GM18873 (cell line): ENCODE measurements around the gene PPP1R10.
A peak's percentile ranks its signal among the peaks of the same experiment; 100 is the strongest.

Experiments used
- ATAC-seq: cut with Tn5 transposase; IDR thresholded peaks from one replicate; pipeline ENCODE4 v1.9.1; 2021; ENCODE audit warnings: mild to moderate bottlenecking, moderate library complexity, moderate number of reproducible peaks; ENCODE audit not compliant: unreplicated experiment, low FRiP score

Gene PPP1R10

GRCh38 chr6:30625511-30625910 is 8.5 kb upstream of the PPP1R10 start:
- no peak for ATAC-seq

DNA sequence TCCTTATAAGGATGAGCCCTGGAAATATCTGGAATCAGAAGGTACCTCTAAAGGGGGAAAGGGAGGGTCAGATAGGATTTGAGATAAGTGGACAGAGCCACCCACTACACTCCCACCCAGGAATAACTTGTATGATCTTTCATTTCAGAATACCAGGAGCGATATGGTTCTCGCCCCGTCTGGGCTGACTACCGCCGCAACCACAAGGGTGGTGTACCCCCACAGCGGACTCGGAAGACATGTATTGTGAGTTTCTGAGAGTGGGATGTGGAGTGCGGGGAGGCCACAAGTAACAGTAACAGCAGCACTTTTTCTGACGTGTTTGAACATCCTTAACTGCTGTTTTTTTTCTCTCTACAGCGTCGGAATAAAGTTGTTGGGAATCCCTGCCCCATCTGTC is 2.5 kb upstream of the PPP1R10 start:
- no peak for ATAC-seq

GRCh38 chr6:30618270-30618797 is 1.3 kb upstream of the PPP1R10 start:
- no peak for ATAC-seq

DNA sequence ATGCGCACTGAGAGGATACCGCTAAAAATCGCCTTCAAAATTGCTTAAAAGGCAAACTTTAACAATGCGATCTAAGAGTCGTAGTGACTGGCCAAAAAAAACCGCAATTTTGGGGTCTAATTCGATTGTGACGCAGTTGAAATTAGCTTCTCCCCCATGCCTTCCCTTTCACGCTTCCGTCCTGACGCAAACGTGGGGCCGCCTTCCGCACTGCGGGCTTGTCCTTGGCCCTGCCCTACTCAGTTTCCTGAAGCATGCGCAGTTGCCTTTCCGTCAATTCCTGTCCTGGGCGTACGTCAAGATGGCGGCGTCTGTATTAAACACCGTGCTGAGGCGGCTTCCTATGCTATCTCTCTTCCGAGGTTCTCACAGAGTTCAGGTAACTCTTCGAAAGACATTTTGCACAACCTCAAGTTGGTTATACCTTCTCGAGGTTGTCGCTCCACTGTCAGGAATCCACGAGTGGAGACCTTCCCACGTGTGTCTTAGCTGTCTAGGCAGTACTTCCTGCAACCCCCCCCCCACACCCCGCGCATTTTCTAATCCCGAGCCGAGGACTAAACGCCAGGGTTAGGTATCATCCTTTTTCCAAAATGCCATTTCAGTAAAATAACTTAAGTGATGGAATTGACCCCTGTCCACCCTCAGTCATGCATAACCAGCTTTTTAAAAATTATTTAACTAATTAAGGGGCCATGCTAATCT is 674 bp upstream of the PPP1R10 start, which contains the start of gene MRPS18B:
TSS of gene MRPS18B (plus strand) at position 276 of the 705 bp plus-strand sequence. CDS start at position 302, 26 bp downstream.
- ATAC-seq, result peak; percentile 62

DNA sequence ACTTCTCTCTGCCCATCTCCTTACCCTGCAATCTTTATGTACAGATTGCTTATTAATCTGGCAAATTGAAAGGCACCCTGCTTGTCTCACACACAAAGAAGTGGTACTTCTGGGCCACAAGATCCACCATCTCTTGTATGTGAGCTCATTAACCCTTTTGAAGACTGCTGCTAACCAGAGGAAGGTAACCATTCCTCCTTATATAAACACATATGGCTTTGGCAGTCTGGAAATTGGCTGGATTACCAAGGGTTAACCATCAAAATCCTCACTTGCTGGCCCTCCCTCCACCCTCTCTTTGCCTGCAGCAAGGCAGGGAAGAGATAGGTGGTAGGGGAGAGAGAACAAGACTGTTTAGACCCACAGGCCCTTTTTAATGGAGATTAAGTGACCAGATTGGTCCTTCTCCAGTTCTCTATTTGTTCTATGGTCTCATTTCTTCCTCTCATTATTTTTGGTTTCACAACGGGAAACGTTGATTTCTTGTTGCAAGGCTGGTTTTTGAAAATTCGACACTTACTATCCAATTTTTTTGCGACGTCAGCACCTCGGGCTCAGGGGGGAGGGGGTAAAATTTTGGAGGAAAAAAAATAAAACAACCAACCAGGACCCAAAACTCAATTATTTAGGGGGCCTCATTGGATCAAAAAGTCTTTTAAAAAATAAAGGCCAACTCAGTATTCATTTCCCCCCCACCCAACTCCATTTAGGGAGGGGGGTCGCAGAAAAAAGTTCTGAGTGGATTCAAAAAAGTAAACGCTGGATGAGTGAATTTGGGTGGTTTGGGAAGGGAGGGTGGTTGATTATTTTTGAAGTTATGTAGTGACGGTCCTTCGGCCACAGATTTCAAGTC is 859 bp downstream of the PPP1R10 start:
- ATAC-seq, result no peak

DNA sequence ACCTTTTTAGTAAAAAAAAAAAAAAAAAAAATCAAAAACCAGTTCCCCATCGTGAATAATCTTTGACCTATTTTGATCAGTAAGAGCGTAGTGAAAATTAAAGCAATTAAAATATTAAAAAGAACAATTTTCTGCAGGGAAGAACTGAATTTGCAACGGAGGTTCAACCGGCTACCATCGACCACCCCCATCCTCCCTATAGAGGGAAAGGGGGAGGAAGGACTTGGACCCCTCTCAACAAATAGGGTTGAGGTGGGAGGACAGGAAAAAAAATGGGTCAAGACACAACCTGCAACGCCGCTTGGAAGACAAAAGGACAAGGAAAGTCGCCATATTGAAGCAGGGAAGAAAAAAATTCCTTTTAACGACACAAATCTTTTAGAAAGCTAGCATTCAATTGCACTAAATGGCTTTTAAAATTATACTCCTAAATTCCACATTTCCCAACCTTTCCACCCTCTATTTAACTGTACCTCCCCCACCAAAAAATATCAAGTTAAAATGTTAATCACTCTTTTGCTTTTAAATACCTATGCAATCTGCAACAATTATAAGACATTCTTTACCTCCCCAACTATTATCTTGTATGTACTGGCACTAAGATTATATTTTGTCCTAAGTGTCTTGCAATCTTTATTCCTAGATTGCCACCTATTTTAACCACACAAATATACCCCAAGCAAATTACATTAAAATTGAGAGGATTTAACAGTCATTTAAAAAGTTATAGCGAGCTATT is 1.7 kb downstream of the PPP1R10 start:
- ATAC-seq, result no peak

DNA sequence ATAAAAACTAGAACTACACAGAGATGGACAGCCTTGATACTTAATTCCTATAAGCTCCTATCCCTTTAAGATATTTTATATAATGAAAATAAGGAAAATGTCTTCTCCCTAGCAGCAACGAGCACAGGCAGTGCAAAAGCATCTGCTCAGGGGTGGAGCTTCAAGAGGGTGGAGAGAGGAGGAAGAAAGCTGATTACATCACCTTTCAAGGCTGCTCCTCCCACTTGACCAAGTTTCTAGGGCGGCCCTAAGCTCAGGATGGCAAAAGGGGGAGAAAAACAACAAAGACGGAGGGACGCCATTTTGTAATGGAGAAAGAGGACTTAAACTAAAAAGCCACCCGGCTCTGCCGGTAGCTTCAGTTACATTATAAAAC is 2.2 kb downstream of the PPP1R10 start:
- peak; percentile 26 for ATAC-seq

DNA sequence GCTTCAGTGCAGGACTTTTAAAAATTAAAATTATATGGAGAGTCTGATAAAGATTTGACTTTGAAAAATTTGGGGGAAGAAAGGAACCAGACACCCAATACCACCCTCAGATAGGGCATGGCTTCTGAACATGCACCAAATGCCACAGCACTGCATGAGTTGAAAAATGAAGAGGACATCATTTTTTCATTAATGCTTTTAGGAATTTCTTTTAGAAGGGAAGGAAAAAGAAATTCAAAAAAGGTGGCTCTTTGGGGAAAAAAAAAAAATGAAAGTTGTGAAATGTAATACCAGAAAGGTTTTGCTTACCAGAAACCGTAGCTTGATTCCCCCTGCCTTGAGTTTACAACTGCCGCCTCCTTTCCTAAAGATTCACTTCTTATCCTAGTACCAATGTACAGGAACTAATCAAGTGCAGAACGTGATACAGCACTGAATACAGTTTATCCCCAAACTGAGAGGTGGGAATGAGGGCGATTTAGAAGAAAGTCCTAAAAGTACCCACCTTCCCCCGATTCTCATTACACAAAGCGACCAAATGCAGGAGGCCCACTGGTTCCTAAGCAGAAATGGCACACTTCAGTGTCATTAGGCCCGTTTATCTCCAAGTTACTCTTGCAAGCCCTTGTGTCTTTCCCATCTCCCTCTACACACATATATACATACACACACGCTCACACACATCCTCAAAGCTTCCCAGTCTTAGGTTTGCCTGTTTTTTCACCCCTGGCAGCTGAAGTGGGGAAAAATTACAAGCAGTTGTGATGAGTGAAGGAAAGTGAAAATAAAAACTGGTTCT is 2.8 kb downstream of the PPP1R10 start:
- ATAC-seq, result no peak

DNA sequence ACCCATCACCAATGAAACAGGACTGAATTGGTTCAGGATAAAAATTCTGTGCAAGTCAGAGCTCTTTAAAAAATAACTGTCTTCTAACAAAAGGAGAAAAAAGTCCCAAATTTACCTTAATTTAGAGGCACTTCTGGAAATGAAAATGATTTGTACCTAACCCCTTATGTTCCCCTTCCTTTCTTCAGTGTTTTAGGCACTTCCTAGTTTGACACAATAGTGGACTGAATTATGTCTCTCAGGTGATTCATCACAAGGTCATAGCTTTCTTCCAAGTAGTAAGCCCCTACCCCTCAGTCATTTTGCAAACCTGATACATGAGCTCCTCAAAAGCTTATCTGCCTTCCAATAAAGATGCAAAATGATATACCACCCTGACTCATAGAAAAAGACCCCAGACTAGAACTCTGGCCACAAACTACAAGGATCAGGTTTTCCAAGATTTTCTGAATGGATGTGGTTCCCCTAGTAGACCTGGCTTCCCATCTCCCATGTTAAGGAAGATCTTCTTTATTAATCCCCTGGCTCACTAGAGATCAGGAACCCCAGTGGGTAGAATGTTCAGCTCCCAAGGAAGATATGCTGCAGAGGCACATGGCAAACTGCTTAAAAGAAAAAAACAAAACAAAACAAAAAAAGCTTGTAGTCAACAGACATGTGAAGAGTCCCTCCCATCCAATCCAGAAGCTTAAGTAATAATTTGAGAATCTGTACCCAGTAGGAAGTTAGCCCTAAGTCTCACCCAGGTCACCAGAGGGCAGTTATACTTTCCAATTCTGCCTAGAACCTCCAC is 3.6 kb downstream of the PPP1R10 start:
- no peak for ATAC-seq

- ATAC-seq, result no peak
These were observed 4.3 kb downstream of the PPP1R10 start for GRCh38 chr6:30612687-30613248.

DNA sequence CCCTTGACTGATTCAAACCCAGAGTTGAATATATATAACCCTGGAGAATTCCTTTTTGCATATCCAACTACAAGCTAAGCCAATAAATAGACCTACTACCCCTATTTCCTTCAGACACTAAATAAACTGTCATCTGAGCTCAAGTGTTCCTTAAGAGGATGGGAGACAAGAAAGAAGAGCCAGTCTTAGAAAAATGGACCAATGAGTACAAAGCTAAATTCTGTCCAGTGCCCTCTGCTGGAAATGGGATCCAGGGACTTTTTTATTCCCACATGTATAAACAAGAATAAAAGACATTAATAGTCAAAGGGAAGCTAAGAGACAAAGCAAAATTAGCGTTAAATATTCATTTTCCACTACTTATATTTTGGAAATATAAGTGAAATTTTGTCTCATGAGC is 4.8 kb downstream of the PPP1R10 start:
- ATAC-seq, result no peak

- ATAC-seq, result no peak
These were observed 5.2 kb downstream of the PPP1R10 start for GRCh38 chr6:30611856-30612194.

GRCh38 chr6:30611150-30611855 is 5.7 kb downstream of the PPP1R10 start:
- no peak for ATAC-seq

- no peak for ATAC-seq
These were observed 7.0 kb downstream of the PPP1R10 start for GRCh38 chr6:30610065-30610464.

DNA sequence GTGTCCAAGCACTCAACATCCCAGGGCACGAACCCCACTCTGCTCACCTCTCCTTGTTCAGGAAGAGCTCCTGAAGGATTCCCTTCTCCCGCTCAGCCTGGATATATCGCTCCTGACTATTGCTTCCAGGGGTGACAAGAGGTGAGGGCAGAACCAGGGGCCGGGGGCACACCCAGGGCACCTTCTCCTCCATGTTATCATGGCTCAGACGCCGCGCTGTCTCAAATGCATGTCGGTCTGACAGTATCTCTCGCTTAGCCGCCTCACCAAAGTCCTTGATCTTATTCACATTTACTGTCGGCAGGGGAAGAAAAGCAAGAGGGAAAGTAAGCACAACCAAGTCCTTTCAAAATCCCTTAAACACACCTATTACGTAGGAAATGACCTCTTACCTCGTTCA is 13.1 kb downstream of the PPP1R10 start:
- ATAC-seq, result no peak

DNA sequence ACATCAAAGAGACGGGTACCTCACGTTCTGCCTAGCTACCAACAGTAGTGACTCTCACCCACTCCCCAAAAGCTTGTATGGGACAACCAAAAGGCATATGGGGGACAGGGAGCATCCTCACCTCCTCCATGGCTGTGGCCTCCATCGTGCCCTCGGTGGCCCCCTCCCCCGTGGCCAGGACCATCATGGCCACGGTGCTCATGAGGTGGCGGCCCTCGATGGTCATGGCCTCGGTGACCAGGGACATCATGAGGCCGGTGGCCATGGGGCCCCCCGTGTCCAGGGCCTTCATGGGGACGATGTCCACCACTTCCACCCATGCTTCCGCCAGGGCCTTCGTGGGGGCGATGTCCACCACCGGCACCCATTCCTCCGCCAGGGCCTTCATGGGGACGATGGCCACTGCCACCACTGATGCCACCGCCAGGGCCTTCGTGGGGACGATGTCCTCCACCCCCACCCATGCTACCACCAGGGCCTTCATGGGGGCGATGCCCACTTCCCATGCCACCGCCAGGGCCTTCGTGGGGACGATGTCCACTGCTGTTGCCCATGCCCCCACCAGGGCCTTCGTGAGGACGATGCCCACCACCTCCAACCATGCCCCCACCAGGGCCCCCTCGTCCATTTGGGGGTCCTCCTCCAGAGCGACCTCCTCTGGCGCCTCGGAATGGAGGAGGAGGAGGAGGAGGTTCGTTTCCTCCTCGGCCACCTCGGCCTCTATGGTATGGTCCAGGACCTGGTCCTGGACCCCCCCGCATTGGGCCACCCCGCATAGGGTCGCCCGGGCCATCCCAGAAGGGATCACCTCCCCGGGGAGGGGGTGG is 15.0 kb downstream of the PPP1R10 start:
- ATAC-seq, result no peak

DNA sequence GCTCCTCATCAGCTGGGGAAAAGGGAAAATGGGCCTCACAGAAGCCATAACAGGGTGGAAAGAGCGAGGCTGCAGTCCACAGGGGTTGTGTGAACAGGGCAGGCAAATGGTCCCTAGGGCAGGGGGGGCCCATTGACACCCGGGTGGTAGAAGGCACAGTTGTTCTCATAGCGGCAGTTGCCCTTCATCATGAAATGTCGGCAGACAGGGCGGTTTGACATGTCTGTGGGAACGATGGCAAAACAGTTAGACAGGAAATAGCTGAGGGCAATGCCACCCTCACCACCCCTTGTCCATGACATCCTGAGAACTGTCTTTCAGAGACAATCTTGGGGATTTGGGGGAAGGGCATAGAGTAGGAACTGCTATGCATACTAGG is 15.6 kb downstream of the PPP1R10 start:
- ATAC-seq, result no peak
